A673 (cell line): ENCODE measurements around the gene RTN4IP1.

Source experiments
- CTCF ChIP-seq: fragments of 300-800, 200-600 bp; sonication (generic); conservative IDR thresholded peaks from 2 replicates; pipeline ENCODE4 v1.5.1; 2017; ENCODE audit warnings: low read depth, mild to moderate bottlenecking, antibody characterized with exemption, low read length, moderate library complexity, mixed read lengths
- EZH2 ChIP-seq: fragments of 200-600 bp; sonication (generic); IDR thresholded peaks from 2 replicates; pipeline ENCODE4 v1.6.1; 2017; ENCODE audit warnings: borderline replicate concordance, low read depth, mild to moderate bottlenecking, mixed read lengths, antibody characterized with exemption, low read length; ENCODE audit not compliant: poor library complexity, severe bottlenecking

DNA sequence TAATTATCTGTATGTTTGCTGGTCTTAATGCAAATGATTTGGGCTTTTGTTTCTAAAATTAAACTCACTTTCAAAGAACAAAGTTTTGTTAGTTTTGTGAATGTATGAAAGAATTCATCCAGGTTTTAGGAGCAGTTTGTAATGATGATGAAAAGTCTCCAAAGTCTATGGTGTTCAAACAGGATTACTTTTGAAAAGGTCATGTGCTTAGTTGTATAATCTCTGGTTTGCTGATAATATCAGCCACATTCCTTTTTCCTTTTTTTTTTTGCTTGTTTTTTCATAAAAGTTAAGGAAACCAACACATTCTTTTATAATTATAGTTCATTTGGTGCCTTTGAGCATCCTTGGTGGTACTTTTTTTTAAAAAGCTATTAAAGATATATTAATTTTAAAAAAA is 88.9 kb downstream of the RTN4IP1 start:
- no peak for TF ChIP-seq CTCF
- TF ChIP-seq EZH2 = no peak
